ENCODE data around the gene LTA4H.
A peak's percentile ranks its signal among the peaks of the same experiment; 100 is the strongest.
"Not testable (repeated sequence)": the region's sequence is repeated elsewhere in the genome, so short reads cannot be mapped to it uniquely, and the experiment has no call there.

Gene LTA4H

DNA sequence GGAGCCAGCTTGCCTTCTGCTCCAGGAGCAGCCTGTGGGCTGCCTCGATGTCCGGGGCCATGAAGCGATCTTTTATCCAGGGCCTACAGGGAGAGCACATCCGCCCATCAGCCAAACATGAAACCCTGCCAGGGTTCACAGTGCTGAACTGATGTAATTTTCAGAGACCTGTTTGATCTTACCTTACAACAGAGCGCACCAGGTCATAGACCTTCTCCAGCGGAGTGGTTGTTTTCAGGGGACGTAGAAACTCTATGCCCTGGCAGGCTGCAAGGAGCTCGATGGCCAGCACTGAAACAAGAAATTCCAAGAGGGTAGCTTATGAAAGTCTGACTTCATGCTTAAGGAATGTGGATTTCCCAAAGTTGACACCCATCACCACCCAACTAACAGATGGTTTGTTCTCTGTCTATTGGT is 59.0 kb downstream of the LTA4H start:
- CTCF ChIA-PET = interaction anchor here (0.6 kb wide), 1 partner anchor 109 kb away, joined by 3 read pairs; no protein-coding TSS in a partner anchor
- peak; percentile 24 for DNase-seq (ENCODE audit: low spot score)
- TF ChIP-seq, protein P1, sequence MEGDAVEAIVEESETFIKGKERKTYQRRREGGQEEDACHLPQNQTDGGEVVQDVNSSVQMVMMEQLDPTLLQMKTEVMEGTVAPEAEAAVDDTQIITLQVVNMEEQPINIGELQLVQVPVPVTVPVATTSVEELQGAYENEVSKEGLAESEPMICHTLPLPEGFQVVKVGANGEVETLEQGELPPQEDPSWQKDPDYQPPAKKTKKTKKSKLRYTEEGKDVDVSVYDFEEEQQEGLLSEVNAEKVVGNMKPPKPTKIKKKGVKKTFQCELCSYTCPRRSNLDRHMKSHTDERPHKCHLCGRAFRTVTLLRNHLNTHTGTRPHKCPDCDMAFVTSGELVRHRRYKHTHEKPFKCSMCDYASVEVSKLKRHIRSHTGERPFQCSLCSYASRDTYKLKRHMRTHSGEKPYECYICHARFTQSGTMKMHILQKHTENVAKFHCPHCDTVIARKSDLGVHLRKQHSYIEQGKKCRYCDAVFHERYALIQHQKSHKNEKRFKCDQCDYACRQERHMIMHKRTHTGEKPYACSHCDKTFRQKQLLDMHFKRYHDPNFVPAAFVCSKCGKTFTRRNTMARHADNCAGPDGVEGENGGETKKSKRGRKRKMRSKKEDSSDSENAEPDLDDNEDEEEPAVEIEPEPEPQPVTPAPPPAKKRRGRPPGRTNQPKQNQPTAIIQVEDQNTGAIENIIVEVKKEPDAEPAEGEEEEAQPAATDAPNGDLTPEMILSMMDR (conservative IDR thresholded peaks at IDR 0.05; ENCODE audit: low read depth) = no peak
- POLR2A ChIA-PET (ENCODE audit: low non-redundant PET) = no interaction called here
- H3K27ac ChIP-seq = no peak overlapping the region

DNA sequence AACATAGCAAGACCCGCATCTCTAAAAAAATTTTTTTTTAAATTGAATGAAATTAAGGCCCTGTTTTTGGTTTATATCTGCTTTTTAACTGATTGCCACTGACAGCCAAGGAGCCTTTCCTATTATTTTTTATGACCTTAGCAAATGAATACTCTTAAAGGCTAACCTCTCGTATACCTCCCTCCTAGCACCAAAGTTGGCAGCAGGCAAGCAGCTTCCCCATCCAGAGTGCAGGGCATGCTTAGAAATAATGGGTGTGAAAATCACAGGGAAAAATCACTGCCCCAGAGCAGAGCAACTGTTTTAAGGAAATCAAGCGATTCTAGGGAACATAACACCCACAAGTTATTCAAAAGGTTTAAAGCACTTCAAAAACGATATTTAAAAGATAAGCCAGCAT is 59.9 kb downstream of the LTA4H start:
- no peak for DNase-seq (ENCODE audit: low spot score)
- no peak overlapping the region for H3K27ac ChIP-seq
- POLR2A ChIA-PET (ENCODE audit: low non-redundant PET) = no interaction called here
- TF ChIP-seq, protein P1 (conservative IDR thresholded peaks at IDR 0.05; ENCODE audit: low read depth) = no peak
- CTCF ChIA-PET = no interaction called here

GRCh38 chr12:95974358-95974757 is 61.0 kb downstream of the LTA4H start:
- CTCF ChIA-PET = no interaction called here
- TF ChIP-seq, protein P1 (conservative IDR thresholded peaks at IDR 0.05; ENCODE audit: low read depth) = no peak
- no peak overlapping the region for H3K27ac ChIP-seq
- POLR2A ChIA-PET (ENCODE audit: low non-redundant PET) = no interaction called here
- DNase-seq (ENCODE audit: low spot score) = no peak

GRCh38 chr12:95972832-95973456 is 62.4 kb downstream of the LTA4H start:
- DNase-seq (ENCODE audit: low spot score) = no peak
- no peak overlapping the region for H3K27ac ChIP-seq
- TF ChIP-seq, protein P1 (conservative IDR thresholded peaks at IDR 0.05; ENCODE audit: low read depth) = no peak
- POLR2A ChIA-PET (ENCODE audit: low non-redundant PET) = no interaction called here
- CTCF ChIA-PET = no interaction called here

- TF ChIP-seq, protein P1 (conservative IDR thresholded peaks at IDR 0.05; ENCODE audit: low read depth) = no peak
- CTCF ChIA-PET = no interaction called here
- peak; percentile 32 for DNase-seq (ENCODE audit: low spot score)
- H3K27ac ChIP-seq = no peak overlapping the region
- POLR2A ChIA-PET (ENCODE audit: low non-redundant PET) = no interaction called here
Observed at GRCh38 chr12:95970905-95971304, 64.5 kb downstream of the LTA4H start.

GRCh38 chr12:95969116-95969515 is 66.3 kb downstream of the LTA4H start:
- POLR2A ChIA-PET (ENCODE audit: low non-redundant PET); H3K27ac ChIP-seq; CTCF ChIA-PET; DNase-seq (ENCODE audit: low spot score): not testable (repeated sequence)

GRCh38 chr12:95967301-95967700 is 68.1 kb downstream of the LTA4H start:
- no peak overlapping the region for H3K27ac ChIP-seq
- ChIA-PET POLR2A (ENCODE audit: low non-redundant PET) (no interaction called here), CTCF (interaction anchor here (0.5 kb wide), 1 partner anchor 1020 kb away, joined by 3 read pairs; no protein-coding TSS in a partner anchor)
- TF ChIP-seq, protein P1 (conservative IDR thresholded peaks at IDR 0.05; ENCODE audit: low read depth) = no peak
- DNase-seq (ENCODE audit: low spot score) = no peak
